HCT116 (cell line): ENCODE measurements around the gene S100A13.

Experiments used
- CEBPB ChIP-seq: IDR thresholded peaks from 2 replicates; pipeline ENCODE4 v1.6.1; 2012; ENCODE audit warnings: low read depth
- CTCF ChIP-seq, 3 experiments: fragments of 200-600 bp in 1 of 3; sonication (generic) in 1 of 3; IDR thresholded peaks in 2 of 3; conservative IDR thresholded peaks in 1 of 3; 2 replicates each; pipeline ENCODE4 v1.5.1; 2012 to 2017; ENCODE audit warnings: low read depth in 2 of 3, low read length in 2 of 3, antibody characterized with exemption in 1 of 3, borderline replicate concordance in 1 of 3, control low read depth in 1 of 3, mild to moderate bottlenecking in 1 of 3, mixed read lengths in 1 of 3, mixed run types in 1 of 3, moderate library complexity in 1 of 3; ENCODE audit not compliant: insufficient read depth in 1 of 3
- ELF1 ChIP-seq: IDR thresholded peaks from 2 replicates; pipeline ENCODE4 v1.6.1; 2012; ENCODE audit warnings: low read depth, borderline replicate concordance
- EZH2 ChIP-seq: fragments of 200-600 bp; sonication (generic); IDR thresholded peaks from 2 replicates; pipeline ENCODE4 v1.6.1; 2017; ENCODE audit warnings: antibody characterized with exemption, mixed run types
- EZH2phosphoT487 ChIP-seq: fragments of 200-600 bp; IDR thresholded peaks from 2 replicates; pipeline ENCODE4 v1.6.1; 2018; ENCODE audit warnings: antibody characterized with exemption, borderline replicate concordance
- POLR2A ChIP-seq: IDR thresholded peaks from 2 replicates; pipeline ENCODE4 v1.7.0; 2011; ENCODE audit warnings: borderline replicate concordance; ENCODE audit not compliant: insufficient read depth, insufficient read length; ENCODE audit errors: extremely low read depth
- POLR2AphosphoS5 ChIP-seq: IDR thresholded peaks from 2 replicates; pipeline ENCODE4 v1.6.1; 2011; ENCODE audit warnings: mild to moderate bottlenecking, low read depth, low read length, moderate library complexity
- RAD21 ChIP-seq: IDR thresholded peaks from 2 replicates; pipeline ENCODE4 v1.6.1; 2012; ENCODE audit warnings: low read depth, mild to moderate bottlenecking
- SIN3A ChIP-seq: IDR thresholded peaks from 2 replicates; pipeline ENCODE4 v1.6.1; 2012; ENCODE audit warnings: low read depth
- SP1 ChIP-seq: IDR thresholded peaks from 2 replicates; pipeline ENCODE4 v1.6.1; 2012; ENCODE audit warnings: low read depth
- ZFX ChIP-seq: fragments of 450-650 bp; IDR thresholded peaks from 2 replicates; pipeline ENCODE4 v1.6.1; 2017
- ZNF274 ChIP-seq: fragments of 200-500 bp; sonication (Bioruptor generic); IDR thresholded peaks from 2 replicates; pipeline ENCODE4 v1.6.1; 2014; ENCODE audit warnings: mild to moderate bottlenecking, low read depth, low read length, inconsistent platforms
- TF ChIP-seq, protein P1 (sequence below): IDR thresholded peaks from 2 replicates; pipeline ENCODE4 v1.6.1; 2012; ENCODE audit warnings: low read depth

DNA sequence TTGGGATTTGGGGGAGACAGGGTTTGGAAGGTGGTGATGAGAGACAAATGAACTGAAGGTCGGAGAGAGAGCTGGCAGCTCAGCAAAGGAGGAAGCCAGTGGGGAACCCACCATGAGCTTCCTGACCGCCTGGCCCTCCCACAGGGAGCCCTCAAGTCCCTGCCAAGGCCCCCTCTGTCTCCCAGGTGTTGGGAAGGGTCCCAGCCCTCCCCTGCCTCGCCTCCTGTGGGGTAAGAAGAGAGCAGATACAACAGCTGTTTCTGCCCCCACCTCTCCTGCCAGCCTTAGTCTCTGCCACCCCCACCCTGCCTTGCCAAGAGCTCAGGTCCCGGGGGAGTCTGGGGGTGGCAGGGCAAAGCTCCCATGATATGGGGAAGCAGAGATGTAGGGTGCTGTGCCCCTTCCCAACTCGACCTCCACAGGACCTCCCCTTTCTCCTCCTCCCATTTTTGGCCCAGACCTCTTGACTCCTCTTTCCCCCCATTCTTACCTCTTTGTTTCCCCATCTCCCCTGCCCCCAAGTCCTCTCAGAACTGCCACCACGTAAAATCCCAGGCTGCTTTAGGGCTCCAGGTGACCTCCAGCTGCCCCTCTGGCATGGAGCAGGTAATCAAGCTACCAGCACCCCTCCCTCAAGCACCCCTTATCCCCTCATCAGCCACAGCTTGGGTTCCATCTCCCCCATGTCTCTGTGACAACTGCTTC, 1.5 kb upstream of the S100A13 start:
- TF ChIP-seq CTCF (IDR thresholded peaks at IDR 0.05 in 2 of 3, conservative IDR thresholded peaks at IDR 0.05 in 1 of 3; ENCODE audit: borderline replicate concordance in 1 of 3, insufficient read depth in 1 of 3, low read depth in 2 of 3, low read length in 2 of 3) (no peak), RAD21 (no peak), SP1 (no peak), POLR2A (no peak), EZH2 (no peak), ELF1 (no peak), POLR2AphosphoS5 (no peak), ZNF274 (no peak), EZH2phosphoT487 (no peak), ZFX (no peak), SIN3A (no peak), CEBPB (no peak)
- TF ChIP-seq, protein P1, sequence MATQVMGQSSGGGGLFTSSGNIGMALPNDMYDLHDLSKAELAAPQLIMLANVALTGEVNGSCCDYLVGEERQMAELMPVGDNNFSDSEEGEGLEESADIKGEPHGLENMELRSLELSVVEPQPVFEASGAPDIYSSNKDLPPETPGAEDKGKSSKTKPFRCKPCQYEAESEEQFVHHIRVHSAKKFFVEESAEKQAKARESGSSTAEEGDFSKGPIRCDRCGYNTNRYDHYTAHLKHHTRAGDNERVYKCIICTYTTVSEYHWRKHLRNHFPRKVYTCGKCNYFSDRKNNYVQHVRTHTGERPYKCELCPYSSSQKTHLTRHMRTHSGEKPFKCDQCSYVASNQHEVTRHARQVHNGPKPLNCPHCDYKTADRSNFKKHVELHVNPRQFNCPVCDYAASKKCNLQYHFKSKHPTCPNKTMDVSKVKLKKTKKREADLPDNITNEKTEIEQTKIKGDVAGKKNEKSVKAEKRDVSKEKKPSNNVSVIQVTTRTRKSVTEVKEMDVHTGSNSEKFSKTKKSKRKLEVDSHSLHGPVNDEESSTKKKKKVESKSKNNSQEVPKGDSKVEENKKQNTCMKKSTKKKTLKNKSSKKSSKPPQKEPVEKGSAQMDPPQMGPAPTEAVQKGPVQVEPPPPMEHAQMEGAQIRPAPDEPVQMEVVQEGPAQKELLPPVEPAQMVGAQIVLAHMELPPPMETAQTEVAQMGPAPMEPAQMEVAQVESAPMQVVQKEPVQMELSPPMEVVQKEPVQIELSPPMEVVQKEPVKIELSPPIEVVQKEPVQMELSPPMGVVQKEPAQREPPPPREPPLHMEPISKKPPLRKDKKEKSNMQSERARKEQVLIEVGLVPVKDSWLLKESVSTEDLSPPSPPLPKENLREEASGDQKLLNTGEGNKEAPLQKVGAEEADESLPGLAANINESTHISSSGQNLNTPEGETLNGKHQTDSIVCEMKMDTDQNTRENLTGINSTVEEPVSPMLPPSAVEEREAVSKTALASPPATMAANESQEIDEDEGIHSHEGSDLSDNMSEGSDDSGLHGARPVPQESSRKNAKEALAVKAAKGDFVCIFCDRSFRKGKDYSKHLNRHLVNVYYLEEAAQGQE, result no peak
